ENCODE data around the gene RBFA.

RBFA gene

DNA sequence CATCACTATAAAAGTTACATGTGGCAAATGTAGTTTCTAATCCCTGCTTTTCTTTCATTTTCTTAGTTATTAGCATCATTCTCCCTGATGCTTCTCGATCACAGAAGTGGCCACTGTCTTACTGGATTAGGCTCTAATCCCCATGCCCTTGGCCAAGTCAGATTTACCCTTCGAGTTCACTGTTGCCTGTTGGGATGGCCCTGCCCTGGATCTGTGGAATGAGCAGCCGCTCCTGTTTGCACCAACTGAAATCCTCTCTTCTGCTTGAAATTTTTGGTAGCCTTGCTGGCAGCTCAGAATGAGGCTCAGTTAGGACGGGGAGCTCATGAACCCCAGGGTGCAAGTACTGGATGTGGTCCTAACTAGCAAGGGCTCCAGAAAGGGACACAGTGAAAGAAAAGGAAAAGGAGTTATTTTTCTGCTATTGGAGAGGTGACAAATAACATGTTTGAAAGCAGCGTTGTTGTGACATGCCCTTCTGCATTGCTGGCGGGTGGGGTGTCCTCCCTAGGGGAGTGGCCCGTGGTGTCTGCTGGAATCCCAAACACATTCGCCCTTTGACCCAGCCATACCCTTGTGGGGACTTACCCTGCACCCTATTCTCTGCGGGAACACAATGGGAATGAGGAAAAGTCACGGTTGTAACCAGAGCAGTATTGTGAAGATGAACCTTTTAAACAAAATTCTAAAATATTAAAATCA lies 34.5 kb downstream of the RBFA start:
- no peak for DNase-seq (ENCODE audit: low read depth)
- H3K4me3 ChIP-seq (ENCODE audit: low read depth, low read length) = no peak overlapping the region
- no peak for TF ChIP-seq POLR2A (IDR thresholded peaks at IDR 0.05; ENCODE audit: extremely low read depth, insufficient read length)
- TF ChIP-seq CTCF (IDR thresholded peaks at IDR 0.05; ENCODE audit: low read depth, low read length) = no peak
- TF ChIP-seq MYC (IDR thresholded peaks at IDR 0.05; ENCODE audit: low read depth, low read length) = no peak
- TF ChIP-seq, protein P1, sequence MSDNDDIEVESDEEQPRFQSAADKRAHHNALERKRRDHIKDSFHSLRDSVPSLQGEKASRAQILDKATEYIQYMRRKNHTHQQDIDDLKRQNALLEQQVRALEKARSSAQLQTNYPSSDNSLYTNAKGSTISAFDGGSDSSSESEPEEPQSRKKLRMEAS (IDR thresholded peaks at IDR 0.05; ENCODE audit: low read depth, low read length) = no peak

DNA sequence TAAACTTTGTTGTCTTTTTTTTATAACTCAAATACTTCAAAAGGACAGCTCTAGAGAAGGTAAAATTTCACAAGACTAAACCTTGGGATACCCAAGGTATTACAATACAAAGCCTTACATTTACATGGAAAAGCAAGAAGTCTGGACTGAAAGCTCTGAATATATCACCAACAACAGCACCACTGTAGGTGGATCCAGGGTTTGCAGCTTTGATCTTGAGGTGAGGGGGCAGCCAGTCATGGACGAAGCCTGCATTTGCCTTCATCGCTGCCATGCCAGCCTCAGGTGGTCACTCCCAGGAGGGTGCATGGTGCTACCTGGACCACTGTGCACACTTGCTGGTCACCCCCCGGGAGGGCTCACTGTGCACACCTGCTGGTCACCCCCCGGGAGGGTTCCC lies 36.6 kb downstream of the RBFA start:
- no peak overlapping the region for H3K4me3 ChIP-seq (ENCODE audit: low read depth, low read length)
- TF ChIP-seq, protein P1 (IDR thresholded peaks at IDR 0.05; ENCODE audit: low read depth, low read length) = no peak
- no peak for TF ChIP-seq POLR2A (IDR thresholded peaks at IDR 0.05; ENCODE audit: extremely low read depth, insufficient read length)
- TF ChIP-seq MYC (IDR thresholded peaks at IDR 0.05; ENCODE audit: low read depth, low read length) = no peak
- TF ChIP-seq CTCF (IDR thresholded peaks at IDR 0.05; ENCODE audit: low read depth, low read length) = no peak
- no peak for DNase-seq (ENCODE audit: low read depth)

DNA sequence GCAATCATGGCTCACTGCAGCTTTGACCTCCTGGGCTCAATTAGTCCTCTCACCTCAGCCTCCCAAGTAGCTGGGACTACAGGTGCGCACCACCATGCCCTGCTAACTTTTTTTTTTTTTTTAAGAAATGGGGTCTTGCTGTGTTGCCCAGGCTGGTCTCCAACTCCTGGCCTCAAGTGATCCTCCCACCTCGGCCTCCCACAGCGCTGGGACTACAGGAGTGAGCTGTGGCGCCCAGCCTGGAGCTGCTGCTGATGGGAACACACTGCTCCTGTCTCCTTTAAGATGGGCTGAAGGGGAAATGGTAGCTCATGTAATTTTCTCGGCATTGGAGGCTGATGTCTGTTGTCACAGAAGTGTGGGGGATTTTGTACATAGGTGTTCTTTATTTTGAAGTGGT lies 39.9 kb downstream of the RBFA start:
- TF ChIP-seq POLR2A (IDR thresholded peaks at IDR 0.05; ENCODE audit: extremely low read depth, insufficient read length) (no peak), MYC (IDR thresholded peaks at IDR 0.05; ENCODE audit: low read depth, low read length) (no peak), CTCF (IDR thresholded peaks at IDR 0.05; ENCODE audit: low read depth, low read length) (no peak)
- no peak overlapping the region for H3K4me3 ChIP-seq (ENCODE audit: low read depth, low read length)
- DNase-seq (ENCODE audit: low read depth) = no peak

DNA sequence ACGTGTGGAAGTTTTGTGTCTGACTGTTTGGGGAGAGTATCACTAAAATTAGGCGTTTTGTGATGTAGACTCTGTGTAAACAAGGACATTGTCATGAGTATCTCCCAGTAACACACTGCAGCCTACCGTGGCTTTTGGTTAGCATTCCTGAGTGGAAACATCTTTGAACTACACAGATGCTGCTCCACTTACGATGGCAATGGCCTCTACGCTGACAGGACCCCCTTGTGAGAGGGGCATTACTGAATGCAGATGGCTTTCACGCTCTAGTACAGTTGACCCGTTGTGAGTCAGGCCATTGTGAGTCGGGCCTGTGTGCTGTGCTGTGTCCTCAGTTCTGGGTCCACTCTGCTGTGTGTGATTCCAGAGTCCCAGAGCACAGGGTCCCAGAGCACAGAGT lies 40.5 kb downstream of the RBFA start:
- no peak overlapping the region for H3K4me3 ChIP-seq (ENCODE audit: low read depth, low read length)
- no peak for DNase-seq (ENCODE audit: low read depth)
- TF ChIP-seq MYC (IDR thresholded peaks at IDR 0.05; ENCODE audit: low read depth, low read length) (no peak), CTCF (IDR thresholded peaks at IDR 0.05; ENCODE audit: low read depth, low read length) (no peak), POLR2A (IDR thresholded peaks at IDR 0.05; ENCODE audit: extremely low read depth, insufficient read length) (no peak)
- TF ChIP-seq, protein P1 (IDR thresholded peaks at IDR 0.05; ENCODE audit: low read depth, low read length) = no peak

DNA sequence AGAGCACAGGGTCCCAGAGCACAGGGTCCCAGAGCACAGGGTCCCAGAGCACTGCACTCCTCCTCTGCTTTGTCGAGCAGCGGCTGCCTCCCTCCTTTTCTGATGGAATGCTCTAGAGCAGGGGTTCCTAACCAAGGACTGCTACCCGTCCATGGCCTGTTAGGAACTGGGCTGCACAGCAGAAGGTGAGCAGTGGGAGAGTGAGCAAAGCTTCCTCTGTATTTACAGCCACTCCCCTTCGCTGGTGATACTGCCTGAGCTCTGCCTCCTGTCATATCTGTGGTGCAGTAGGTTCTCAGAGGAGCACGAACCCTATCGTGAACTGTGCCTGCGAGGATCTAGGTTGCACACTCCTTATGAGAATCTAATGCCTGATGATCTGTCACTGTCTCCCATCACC lies 41.7 kb downstream of the RBFA start:
- no peak for TF ChIP-seq POLR2A (IDR thresholded peaks at IDR 0.05; ENCODE audit: extremely low read depth, insufficient read length)
- no peak for TF ChIP-seq CTCF (IDR thresholded peaks at IDR 0.05; ENCODE audit: low read depth, low read length)
- TF ChIP-seq, protein P1 (IDR thresholded peaks at IDR 0.05; ENCODE audit: low read depth, low read length) = no peak
- TF ChIP-seq MYC (IDR thresholded peaks at IDR 0.05; ENCODE audit: low read depth, low read length) = no peak
- DNase-seq (ENCODE audit: low read depth) = no peak
- H3K4me3 ChIP-seq (ENCODE audit: low read depth, low read length) = no peak overlapping the region

- DNase-seq (ENCODE audit: low read depth) = no peak
- no peak for TF ChIP-seq POLR2A (IDR thresholded peaks at IDR 0.05; ENCODE audit: extremely low read depth, insufficient read length)
- TF ChIP-seq, protein P1 (IDR thresholded peaks at IDR 0.05; ENCODE audit: low read depth, low read length) = no peak
- TF ChIP-seq MYC (IDR thresholded peaks at IDR 0.05; ENCODE audit: low read depth, low read length) = no peak
- H3K4me3 ChIP-seq (ENCODE audit: low read depth, low read length) = no peak overlapping the region
Measured at GRCh38 chr18:80076379-80076778, 42.1 kb downstream of the RBFA start.
